ENCODE results near the gene DNAH6.

Gene DNAH6

DNA sequence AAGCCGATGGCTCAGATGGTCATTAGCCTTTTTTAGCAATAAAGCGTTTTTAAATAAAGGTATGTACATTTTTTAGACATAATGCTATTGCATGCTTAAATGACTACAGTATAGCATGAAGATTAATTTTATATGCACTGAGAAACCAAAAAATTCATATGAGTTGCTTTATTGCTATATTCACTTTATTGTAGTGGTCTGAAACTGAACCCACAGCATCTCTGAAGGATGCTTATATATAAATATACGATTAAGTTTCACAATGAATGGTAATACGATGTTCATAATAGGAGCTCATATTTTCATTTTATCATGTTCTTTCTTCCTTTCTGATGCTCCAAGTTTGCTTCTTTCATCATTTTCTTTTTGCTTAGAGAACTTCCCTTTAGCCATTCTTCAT is 132.8 kb downstream of the DNAH6 start:
- no peaks in the 10 kb centered on the region for H3K4me1 ChIP-seq (ENCODE audit: control insufficient read depth, insufficient read depth, low read length)
- no peaks in the 10 kb centered on the region for H3K36me3 ChIP-seq (ENCODE audit: control insufficient read depth, insufficient read depth, low read length)
- H3K27me3 ChIP-seq (ENCODE audit: control insufficient read depth, insufficient read depth, low read length) = no peaks in the 10 kb centered on the region
- H3K4me3 ChIP-seq (ENCODE audit: low read length) = no peak overlapping the region
- DNase-seq (ENCODE audit: low read depth, low spot score) = no peak
- no peak overlapping the region for H3K27ac ChIP-seq (ENCODE audit: low read length)
- no CpG with 5 or more reads among the region's 4 CpGs for WGBS (ENCODE audit: insufficient coverage, insufficient read length)
- no peaks in the 10 kb centered on the region for H3K9me3 ChIP-seq (ENCODE audit: control insufficient read depth, insufficient read depth, low read length)

- Histone ChIP-seq H3K9me3 (ENCODE audit: control insufficient read depth, insufficient read depth, low read length) (no peaks in the 10 kb centered on the region), H3K27ac (ENCODE audit: low read length) (no peak overlapping the region), H3K36me3 (ENCODE audit: control insufficient read depth, insufficient read depth, low read length) (no peaks in the 10 kb centered on the region), H3K4me1 (ENCODE audit: control insufficient read depth, insufficient read depth, low read length) (no peaks in the 10 kb centered on the region), H3K4me3 (ENCODE audit: low read length) (no peak overlapping the region), H3K27me3 (ENCODE audit: control insufficient read depth, insufficient read depth, low read length) (no peaks in the 10 kb centered on the region)
- WGBS (ENCODE audit: insufficient coverage, insufficient read length) = no CpG with 5 or more reads among the region's 2 CpGs
- DNase-seq (ENCODE audit: low read depth, low spot score) = no peak
Observed at GRCh38 chr2:84649487-84650142, 133.3 kb downstream of the DNAH6 start.

DNA sequence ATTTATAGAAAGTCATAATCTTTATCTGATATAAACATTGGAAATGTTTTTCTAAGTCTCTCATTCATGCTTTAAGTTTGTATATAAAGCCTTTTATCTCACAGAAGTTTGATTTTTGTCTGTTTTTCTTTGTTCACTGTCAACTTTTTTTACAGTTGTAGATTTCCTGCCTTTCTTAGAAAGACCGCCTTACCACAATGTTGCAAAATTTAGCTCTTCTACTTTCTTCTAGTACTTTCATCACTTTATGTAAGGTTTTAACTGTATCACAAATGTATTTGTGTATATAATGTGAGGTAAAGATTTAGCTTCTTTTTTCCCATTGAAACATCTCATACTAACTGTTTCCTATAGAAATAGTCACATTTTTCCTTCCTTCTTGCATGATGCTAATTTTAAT is 136.1 kb downstream of the DNAH6 start:
- no peak overlapping the region for H3K27ac ChIP-seq (ENCODE audit: low read length)
- no peaks in the 10 kb centered on the region for H3K27me3 ChIP-seq (ENCODE audit: control insufficient read depth, insufficient read depth, low read length)
- DNase-seq (ENCODE audit: low read depth, low spot score) = no peak
- H3K36me3 ChIP-seq (ENCODE audit: control insufficient read depth, insufficient read depth, low read length) = no peaks in the 10 kb centered on the region
- no peaks in the 10 kb centered on the region for H3K9me3 ChIP-seq (ENCODE audit: control insufficient read depth, insufficient read depth, low read length)
- no peak overlapping the region for H3K4me3 ChIP-seq (ENCODE audit: low read length)
- WGBS (ENCODE audit: insufficient coverage, insufficient read length) = no CpG with 5 or more reads among the region's 1 CpG
- no peaks in the 10 kb centered on the region for H3K4me1 ChIP-seq (ENCODE audit: control insufficient read depth, insufficient read depth, low read length)

GRCh38 chr2:84653302-84653701 is 137.0 kb downstream of the DNAH6 start:
- no CpG with 5 or more reads among the region's 3 CpGs for WGBS (ENCODE audit: insufficient coverage, insufficient read length)

GRCh38 chr2:84654414-84654813 is 138.1 kb downstream of the DNAH6 start:
- H3K27me3 ChIP-seq (ENCODE audit: control insufficient read depth, insufficient read depth, low read length) = no peaks in the 10 kb centered on the region

More at GRCh38 chr2:84653302-84653701, 137.0 kb downstream of the DNAH6 start:
- Histone ChIP-seq H3K36me3 (ENCODE audit: control insufficient read depth, insufficient read depth, low read length) (no peaks in the 10 kb centered on the region), H3K27ac (ENCODE audit: low read length) (no peak overlapping the region), H3K27me3 (ENCODE audit: control insufficient read depth, insufficient read depth, low read length) (no peaks in the 10 kb centered on the region), H3K9me3 (ENCODE audit: control insufficient read depth, insufficient read depth, low read length) (no peaks in the 10 kb centered on the region), H3K4me1 (ENCODE audit: control insufficient read depth, insufficient read depth, low read length) (no peaks in the 10 kb centered on the region), H3K4me3 (ENCODE audit: low read length) (no peak overlapping the region)
- no peak for DNase-seq (ENCODE audit: low read depth, low spot score)

GRCh38 chr2:84669122-84669521 is 152.8 kb downstream of the DNAH6 start:
- Histone ChIP-seq H3K36me3 (ENCODE audit: control insufficient read depth, insufficient read depth, low read length) (no peaks in the 10 kb centered on the region), H3K27me3 (ENCODE audit: control insufficient read depth, insufficient read depth, low read length) (no peaks in the 10 kb centered on the region), H3K27ac (ENCODE audit: low read length) (no peak overlapping the region), H3K4me1 (ENCODE audit: control insufficient read depth, insufficient read depth, low read length) (no peaks in the 10 kb centered on the region), H3K4me3 (ENCODE audit: low read length) (no peak overlapping the region), H3K9me3 (ENCODE audit: control insufficient read depth, insufficient read depth, low read length) (no peaks in the 10 kb centered on the region)
- no CpG with 5 or more reads among the region's 5 CpGs for WGBS (ENCODE audit: insufficient coverage, insufficient read length)
- no peak for DNase-seq (ENCODE audit: low read depth, low spot score)

More at GRCh38 chr2:84654414-84654813, 138.1 kb downstream of the DNAH6 start:
- H3K4me3 ChIP-seq (ENCODE audit: low read length) = no peak overlapping the region
- H3K9me3 ChIP-seq (ENCODE audit: control insufficient read depth, insufficient read depth, low read length) = no peaks in the 10 kb centered on the region
- DNase-seq (ENCODE audit: low read depth, low spot score) = no peak
- H3K4me1 ChIP-seq (ENCODE audit: control insufficient read depth, insufficient read depth, low read length) = no peaks in the 10 kb centered on the region
- no peak overlapping the region for H3K27ac ChIP-seq (ENCODE audit: low read length)
- H3K36me3 ChIP-seq (ENCODE audit: control insufficient read depth, insufficient read depth, low read length) = no peaks in the 10 kb centered on the region
- WGBS (ENCODE audit: insufficient coverage, insufficient read length) = no CpG with 5 or more reads among the region's 3 CpGs

- DNase-seq (ENCODE audit: low read depth, low spot score) = no peak
- Histone ChIP-seq H3K9me3 (ENCODE audit: control insufficient read depth, insufficient read depth, low read length) (no peaks in the 10 kb centered on the region), H3K4me3 (ENCODE audit: low read length) (no peak overlapping the region), H3K36me3 (ENCODE audit: control insufficient read depth, insufficient read depth, low read length) (no peaks in the 10 kb centered on the region), H3K27ac (ENCODE audit: low read length) (no peak overlapping the region), H3K27me3 (ENCODE audit: control insufficient read depth, insufficient read depth, low read length) (no peaks in the 10 kb centered on the region), H3K4me1 (ENCODE audit: control insufficient read depth, insufficient read depth, low read length) (no peaks in the 10 kb centered on the region)
Observed at GRCh38 chr2:84674099-84674498, 157.8 kb downstream of the DNAH6 start.

GRCh38 chr2:84674586-84674985 is 158.3 kb downstream of the DNAH6 start:
- no peak for DNase-seq (ENCODE audit: low read depth, low spot score)
- H3K27ac ChIP-seq (ENCODE audit: low read length) = no peak overlapping the region
- no peak overlapping the region for H3K4me3 ChIP-seq (ENCODE audit: low read length)
- H3K4me1 ChIP-seq (ENCODE audit: control insufficient read depth, insufficient read depth, low read length) = no peaks in the 10 kb centered on the region
- no peaks in the 10 kb centered on the region for H3K27me3 ChIP-seq (ENCODE audit: control insufficient read depth, insufficient read depth, low read length)
- WGBS (ENCODE audit: insufficient coverage, insufficient read length) = no CpG with 5 or more reads among the region's 5 CpGs
- H3K36me3 ChIP-seq (ENCODE audit: control insufficient read depth, insufficient read depth, low read length) = no peaks in the 10 kb centered on the region
- no peaks in the 10 kb centered on the region for H3K9me3 ChIP-seq (ENCODE audit: control insufficient read depth, insufficient read depth, low read length)

GRCh38 chr2:84676295-84676694 is 160.0 kb downstream of the DNAH6 start:
- Histone ChIP-seq H3K4me1 (ENCODE audit: control insufficient read depth, insufficient read depth, low read length) (no peaks in the 10 kb centered on the region), H3K9me3 (ENCODE audit: control insufficient read depth, insufficient read depth, low read length) (no peaks in the 10 kb centered on the region), H3K4me3 (ENCODE audit: low read length) (no peak overlapping the region), H3K27me3 (ENCODE audit: control insufficient read depth, insufficient read depth, low read length) (no peaks in the 10 kb centered on the region), H3K36me3 (ENCODE audit: control insufficient read depth, insufficient read depth, low read length) (no peaks in the 10 kb centered on the region), H3K27ac (ENCODE audit: low read length) (no peak overlapping the region)
- DNase-seq (ENCODE audit: low read depth, low spot score) = no peak
- WGBS (ENCODE audit: insufficient coverage, insufficient read length) = no CpG with 5 or more reads among the region's 1 CpG

GRCh38 chr2:84678214-84678613 is 161.9 kb downstream of the DNAH6 start:
- Histone ChIP-seq H3K4me1 (ENCODE audit: control insufficient read depth, insufficient read depth, low read length) (no peaks in the 10 kb centered on the region), H3K4me3 (ENCODE audit: low read length) (no peak overlapping the region), H3K9me3 (ENCODE audit: control insufficient read depth, insufficient read depth, low read length) (no peaks in the 10 kb centered on the region), H3K27ac (ENCODE audit: low read length) (no peak overlapping the region), H3K36me3 (ENCODE audit: control insufficient read depth, insufficient read depth, low read length) (no peaks in the 10 kb centered on the region), H3K27me3 (ENCODE audit: control insufficient read depth, insufficient read depth, low read length) (no peaks in the 10 kb centered on the region)
- no CpG with 5 or more reads among the region's 2 CpGs for WGBS (ENCODE audit: insufficient coverage, insufficient read length)
- DNase-seq (ENCODE audit: low read depth, low spot score) = no peak

DNA sequence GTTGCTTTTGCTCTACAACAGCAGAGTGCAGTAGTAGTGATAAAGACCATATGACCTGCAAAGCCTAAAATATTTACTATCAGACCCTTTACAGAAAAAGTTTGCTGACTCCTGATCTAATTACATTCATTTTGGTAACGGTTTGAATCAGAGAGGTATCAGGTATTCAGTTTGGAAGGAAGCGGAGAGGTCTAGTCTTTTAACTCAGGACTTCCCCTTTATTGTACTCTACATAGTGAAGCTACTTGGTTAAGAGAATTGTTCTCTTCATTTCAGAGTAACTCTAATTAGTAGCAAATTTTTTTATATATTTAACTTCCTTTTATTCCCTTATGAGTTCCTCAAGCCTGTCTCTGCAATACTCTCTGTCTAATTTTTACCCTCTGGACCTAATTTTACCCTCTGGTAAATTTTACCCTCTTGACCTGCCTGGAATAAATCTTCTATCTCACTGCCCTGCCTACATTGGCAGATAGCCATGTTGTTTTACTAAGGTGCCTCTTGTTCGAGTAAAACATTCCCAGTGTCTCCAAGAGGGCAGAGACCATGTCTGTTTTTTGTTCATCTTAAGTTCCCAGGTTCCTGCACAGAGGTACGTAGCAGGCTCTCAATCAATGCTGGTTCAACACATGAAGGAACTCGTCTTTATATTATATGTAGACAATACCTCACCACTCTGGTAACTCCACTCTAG is 170.6 kb downstream of the DNAH6 start:
- Histone ChIP-seq H3K36me3 (ENCODE audit: control insufficient read depth, insufficient read depth, low read length) (no peaks in the 10 kb centered on the region), H3K4me1 (ENCODE audit: control insufficient read depth, insufficient read depth, low read length) (no peaks in the 10 kb centered on the region), H3K9me3 (ENCODE audit: control insufficient read depth, insufficient read depth, low read length) (no peaks in the 10 kb centered on the region), H3K4me3 (ENCODE audit: low read length) (no peak overlapping the region), H3K27ac (ENCODE audit: low read length) (no peak overlapping the region), H3K27me3 (ENCODE audit: control insufficient read depth, insufficient read depth, low read length) (no peaks in the 10 kb centered on the region)
- no peak for DNase-seq (ENCODE audit: low read depth, low spot score)
- no CpG with 5 or more reads among the region's 5 CpGs for WGBS (ENCODE audit: insufficient coverage, insufficient read length)

All from iPS DF 6.9 (cell line).